Measurements from ENCODE around the gene AIPL1.

AIPL1 gene

DNA sequence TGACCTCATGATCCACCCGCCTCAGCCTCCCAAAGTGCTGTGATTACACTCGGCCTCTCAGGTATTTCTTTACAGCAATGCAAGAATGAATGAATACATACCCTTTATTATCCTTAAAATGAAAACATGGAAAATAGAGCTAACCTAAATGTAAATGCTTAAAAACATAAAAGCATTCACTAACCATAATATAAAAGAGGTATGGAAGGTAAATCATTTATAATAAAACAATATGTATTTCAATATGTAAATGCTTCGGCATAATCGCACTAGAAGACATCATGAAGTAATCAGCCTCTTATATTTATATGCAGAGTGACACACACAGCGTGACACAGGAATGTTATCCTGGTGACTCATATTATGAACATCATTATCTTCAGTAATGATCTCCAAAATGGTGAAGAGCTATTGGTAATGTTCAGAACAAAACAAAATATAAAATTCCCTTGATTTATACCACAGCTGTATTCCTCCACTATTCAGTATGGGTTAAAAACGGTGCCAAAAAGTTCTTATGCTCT, 53.9 kb downstream of the AIPL1 start:
- H3K36me3 ChIP-seq (replicated peaks; ENCODE audit: insufficient read depth, low read length): no peaks in the 10 kb centered on the region
- H3K4me3 ChIP-seq (ENCODE audit: low read length): no peak overlapping the region
- no peak overlapping the region for H2AFZ ChIP-seq (ENCODE audit: low read length)
- TF ChIP-seq EZH2phosphoT487 (IDR thresholded peaks at IDR 0.05; ENCODE audit: low read length) (no peak), EZH2 (optimal IDR thresholded peaks at IDR 0.05; ENCODE audit: low read depth, low read length) (no peak), CTCF (IDR thresholded peaks at IDR 0.05; ENCODE audit: low read length) (no peak)
- H3K27me3 ChIP-seq (replicated peaks; ENCODE audit: insufficient read depth, low read length): no peaks in the 10 kb centered on the region
- H3K27ac ChIP-seq (ENCODE audit: low read length): no peak overlapping the region
- no peaks in the 10 kb centered on the region for H4K20me1 ChIP-seq (ENCODE audit: insufficient read depth, low read length)
- H3K9ac ChIP-seq (ENCODE audit: low read length): no peak overlapping the region
- no peak for DNase-seq
- H3K4me2 ChIP-seq (ENCODE audit: low read depth, low read length): no peak overlapping the region
- H3K79me2 ChIP-seq (ENCODE audit: low read length): no peaks in the 10 kb centered on the region
- no peaks in the 10 kb centered on the region for H3K4me1 ChIP-seq (ENCODE audit: low read length)
- no peaks in the 10 kb centered on the region for H3F3A ChIP-seq (ENCODE audit: insufficient read depth, low read length)
- no peaks in the 10 kb centered on the region for H3K9me2 ChIP-seq (replicated peaks; ENCODE audit: insufficient read depth, low read length)
- H3K9me3 ChIP-seq (replicated peaks; ENCODE audit: insufficient read depth, low read length): no peaks in the 10 kb centered on the region

DNA sequence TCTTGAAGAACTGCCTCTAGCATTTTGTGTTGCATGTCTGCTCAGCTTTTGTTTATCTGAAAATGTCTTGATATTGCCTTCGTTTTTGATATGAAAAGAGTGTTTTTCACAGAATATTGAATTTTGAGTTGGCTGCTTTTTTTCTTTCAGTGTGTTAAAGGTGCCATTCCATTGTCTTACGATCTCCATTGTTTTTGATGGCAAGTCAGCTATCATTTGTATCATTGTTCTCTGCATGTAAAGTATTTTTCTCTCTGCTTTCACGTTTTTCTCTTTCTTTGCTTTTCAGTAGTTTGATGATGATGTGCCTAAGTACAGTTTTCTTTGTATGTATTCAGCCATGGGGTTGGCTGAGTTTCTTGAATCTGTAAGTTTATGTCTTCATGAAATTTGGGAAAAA, 57.0 kb downstream of the AIPL1 start:
- Histone ChIP-seq H3F3A (ENCODE audit: insufficient read depth, low read length) (no peaks in the 10 kb centered on the region), H3K79me2 (ENCODE audit: low read length) (no peaks in the 10 kb centered on the region), H3K4me2 (ENCODE audit: low read depth, low read length) (no peak overlapping the region), H3K4me3 (ENCODE audit: low read length) (no peak overlapping the region), H3K9me3 (replicated peaks; ENCODE audit: insufficient read depth, low read length) (no peaks in the 10 kb centered on the region), H3K9me2 (replicated peaks; ENCODE audit: insufficient read depth, low read length) (no peaks in the 10 kb centered on the region), H2AFZ (ENCODE audit: low read length) (no peak overlapping the region), H3K36me3 (replicated peaks; ENCODE audit: insufficient read depth, low read length) (no peaks in the 10 kb centered on the region), H3K27ac (ENCODE audit: low read length) (no peak overlapping the region), H3K27me3 (replicated peaks; ENCODE audit: insufficient read depth, low read length) (no peaks in the 10 kb centered on the region), H4K20me1 (ENCODE audit: insufficient read depth, low read length) (no peaks in the 10 kb centered on the region), H3K4me1 (ENCODE audit: low read length) (no peaks in the 10 kb centered on the region), H3K9ac (ENCODE audit: low read length) (no peak overlapping the region)
- no peak for DNase-seq
- TF ChIP-seq EZH2phosphoT487 (IDR thresholded peaks at IDR 0.05; ENCODE audit: low read length) (no peak), CTCF (IDR thresholded peaks at IDR 0.05; ENCODE audit: low read length) (no peak), EZH2 (optimal IDR thresholded peaks at IDR 0.05; ENCODE audit: low read depth, low read length) (no peak)

GRCh38 chr17:6376931-6377361, 58.0 kb downstream of the AIPL1 start:
- TF ChIP-seq EZH2phosphoT487 (IDR thresholded peaks at IDR 0.05; ENCODE audit: low read length) (no peak), EZH2 (optimal IDR thresholded peaks at IDR 0.05; ENCODE audit: low read depth, low read length) (no peak), CTCF (IDR thresholded peaks at IDR 0.05; ENCODE audit: low read length) (no peak)
- H3K9ac ChIP-seq (ENCODE audit: low read length): no peak overlapping the region
- no peaks in the 10 kb centered on the region for H3K79me2 ChIP-seq (ENCODE audit: low read length)
- H3K9me2 ChIP-seq (replicated peaks; ENCODE audit: insufficient read depth, low read length): no peaks in the 10 kb centered on the region
- no peak overlapping the region for H3K27ac ChIP-seq (ENCODE audit: low read length)
- H3K4me3 ChIP-seq (ENCODE audit: low read length): no peak overlapping the region
- no peaks in the 10 kb centered on the region for H3F3A ChIP-seq (ENCODE audit: insufficient read depth, low read length)
- H3K27me3 ChIP-seq (replicated peaks; ENCODE audit: insufficient read depth, low read length): no peaks in the 10 kb centered on the region; the same call in 1 of the 2 replicates
- H3K9me3 ChIP-seq (replicated peaks; ENCODE audit: insufficient read depth, low read length): no peaks in the 10 kb centered on the region
- H2AFZ ChIP-seq (ENCODE audit: low read length): no peak overlapping the region
- H3K4me2 ChIP-seq (ENCODE audit: low read depth, low read length): no peak overlapping the region
- no peak for DNase-seq
- H3K36me3 ChIP-seq (replicated peaks; ENCODE audit: insufficient read depth, low read length): no peaks in the 10 kb centered on the region
- no peaks in the 10 kb centered on the region for H3K4me1 ChIP-seq (ENCODE audit: low read length)
- H4K20me1 ChIP-seq (ENCODE audit: insufficient read depth, low read length): no peaks in the 10 kb centered on the region
